Endodermal cell (in vitro differentiated cells): ENCODE measurements around the gene DDX5. TPM values are rescaled to one million over a fixed set of nuclear protein-coding genes. Genes with fewer than 3 reads are reported as not detected.

ENCODE experiments used
- DNase-seq: peaks from one replicate; pipeline ENCODE4 v3.0.0-alpha.2; 2017
- H3K27ac ChIP-seq: 2 replicates; pipeline ENCODE4 v1.5.1; 2013; ENCODE audit warnings: mild to moderate bottlenecking, low read depth, low read length, moderate library complexity
- H3K27me3 ChIP-seq: 2 replicates; pipeline ENCODE4 v1.6.1; 2013; ENCODE audit warnings: mild to moderate bottlenecking, low read length, moderate library complexity; ENCODE audit not compliant: insufficient read depth, control insufficient read depth, poor library complexity, severe bottlenecking
- H3K36me3 ChIP-seq: 2 replicates; pipeline ENCODE4 v1.7.0; 2013; ENCODE audit warnings: mild to moderate bottlenecking, low read length, moderate library complexity; ENCODE audit not compliant: control insufficient read depth, insufficient read depth
- H3K4me1 ChIP-seq: one replicate; pipeline ENCODE4 v1.7.0; 2013; ENCODE audit warnings: low read length; ENCODE audit not compliant: control insufficient read depth, insufficient read depth
- H3K4me3 ChIP-seq: 2 replicates; pipeline ENCODE4 v1.5.1; 2013; ENCODE audit warnings: mild to moderate bottlenecking, low read length, moderate library complexity
- H3K9ac ChIP-seq: 2 replicates; pipeline ENCODE4 v1.6.1; 2013; ENCODE audit warnings: mild to moderate bottlenecking, low read length, moderate library complexity; ENCODE audit not compliant: poor library complexity, severe bottlenecking; ENCODE audit errors: extremely low read depth
- H3K9me3 ChIP-seq: 2 replicates; pipeline ENCODE4 v1.6.1; 2013; ENCODE audit warnings: mild to moderate bottlenecking, low read length, moderate library complexity; ENCODE audit not compliant: control insufficient read depth
- H3K27ac Mint-ChIP-seq: 2 replicates; pipeline ENCODE4 v1.8.0; 2020; ENCODE audit warnings: mixed read lengths
- H3K27me3 Mint-ChIP-seq: 2 replicates; pipeline ENCODE4 v1.8.0; 2021; ENCODE audit warnings: mild to moderate bottlenecking, mixed read lengths; ENCODE audit not compliant: insufficient read depth
- H3K36me3 Mint-ChIP-seq: 2 replicates; pipeline ENCODE4 v1.8.0; 2020; ENCODE audit warnings: low read depth, mixed read lengths
- H3K4me1 Mint-ChIP-seq: 2 replicates; pipeline ENCODE4 v1.8.0; 2020; ENCODE audit warnings: mixed read lengths
- H3K4me3 Mint-ChIP-seq: 2 replicates; pipeline ENCODE4 v1.8.0; 2020; ENCODE audit warnings: mild to moderate bottlenecking, moderate library complexity, mixed read lengths
- H3K9me3 Mint-ChIP-seq: 2 replicates; pipeline ENCODE4 v1.8.0; 2020; ENCODE audit warnings: mild to moderate bottlenecking, mixed read lengths
- CTCF ChIP-seq: fragments of 200-600 bp; sonication (generic); conservative IDR thresholded peaks from 2 replicates; pipeline ENCODE4 v1.5.0; 2021; ENCODE audit warnings: antibody characterized with exemption, mild to moderate bottlenecking
- WGBS, 2 experiments: methylation state at CpG; one replicate each; pipeline versions ENCODE4 v1.1.5 to v1.1.7; 2013; ENCODE audit warnings: missing lambda C conversion rate in 2 of 2, mixed read lengths in 1 of 2; ENCODE audit not compliant: insufficient coverage in 1 of 2, insufficient read length in 1 of 2; 5-methylcytosine and 5-hydroxymethylcytosine counted together
- long read RNA-seq, 4 experiments: library from polyadenylated mRNA in 2 of 4; library from RNA in 1 of 4; library from capped mRNA in 1 of 4; stranded (forward) in 3 of 4; unstranded in 1 of 4; transcript quantifications; one replicate each; pipeline ENCODE4 v2.0.0, GENCODE V29; 2020 to 2021; ENCODE audit warnings: inconsistent platforms in 1 of 4
- polyA plus RNA-seq, 2 experiments: library from polyadenylated mRNA; stranded (reverse); fragments of 50-300 nt; gene quantifications; one replicate each; pipeline ENCODE4 v1.2.3, GENCODE V29; 2013
- total RNA-seq, 2 donors: library from RNA; stranded (reverse); fragmentation: NEBNext Ultra II Directional in 1 of 2; extraction: Animal tissue kit (Norgen Biotek cat#: 25700) in 1 of 2; gene quantifications; 2 replicates in 1 of 2; 3 replicates in 1 of 2; pipeline ENCODE4 v1.2.1, GENCODE V29; 2021

The DDX5 gene
- total RNA-seq, result 100 to 1,000 TPM; 687 to 894 TPM
- 855 TPM for polyA plus RNA-seq (2013, experiment 1 of 2)
- 761 TPM for polyA plus RNA-seq (2013, experiment 2 of 2)
- long read RNA-seq, experiment 1, transcript DDX5-201 (13 exons, 2,554 nt), result major isoform, 122 of 246 reads
- long read RNA-seq, experiment 1, partial matches to known transcripts, result 61 of 246 reads
- long read RNA-seq, experiment 1, other reads (novel, unspliced or antisense), result 60 of 246 reads
- long read RNA-seq, experiment 2, transcript DDX5-215 (12 exons, 3,558 nt), result minor isoform, 20 of 1,094 reads
- long read RNA-seq, experiment 2, transcript DDX5-201 (13 exons, 2,554 nt), result major isoform, 842 of 1,094 reads
- long read RNA-seq, experiment 2, partial matches to known transcripts, result 154 of 1,094 reads
- long read RNA-seq, experiment 2, other reads (novel, unspliced or antisense), result 74 of 1,094 reads
- long read RNA-seq, experiment 3, transcript DDX5-201 (13 exons, 2,554 nt), result major isoform, 3,930 of 4,824 reads
- long read RNA-seq, experiment 3, transcript DDX5-215 (12 exons, 3,558 nt), result minor isoform, 122 of 4,824 reads
- long read RNA-seq, experiment 3, partial matches to known transcripts, result 444 of 4,824 reads
- long read RNA-seq, experiment 3, other reads (novel, unspliced or antisense), result 328 of 4,824 reads
- long read RNA-seq, experiment 4, transcript DDX5-209 (4 exons, 667 nt), result minor isoform, 9 of 970 reads
- long read RNA-seq, experiment 4, transcript DDX5-201 (13 exons, 2,554 nt), result major isoform, 768 of 970 reads
- long read RNA-seq, experiment 4, partial matches to known transcripts, result 81 of 970 reads
- long read RNA-seq, experiment 4, other reads (novel, unspliced or antisense), result 109 of 970 reads

DNA sequence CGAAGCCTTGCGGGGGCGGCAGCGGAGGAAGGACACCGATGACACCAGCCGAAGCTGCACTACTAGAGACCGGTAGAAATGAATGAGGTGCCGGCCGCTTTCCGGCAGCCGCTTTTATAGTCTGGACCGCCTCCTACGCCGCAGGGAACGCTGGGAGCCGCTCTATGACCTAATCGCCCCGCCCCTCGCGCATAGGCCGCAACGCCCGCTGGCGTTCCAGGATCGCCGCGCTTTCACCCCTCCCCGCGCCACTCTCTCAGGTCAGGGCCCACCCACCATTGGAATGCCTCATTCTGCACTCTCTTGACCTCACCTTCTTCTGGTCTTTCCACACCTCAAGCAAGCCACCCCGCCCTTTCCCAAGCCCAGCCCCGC, at the start of gene DDX5:
TSS of gene DDX5 (minus strand) at position 89 of the 375 bp plus-strand sequence. CDS start 170 bp downstream, outside the sequence.
- H3K36me3 Mint-ChIP-seq, result peaks cover 71% of the 10 kb centered on the region

GRCh38 chr17:64555281-64555680, 49.2 kb upstream of the DDX5 start:
- Mint-ChIP-seq H3K27me3 (no peaks in the 10 kb centered on the region), H3K4me3 (no peak overlapping the region), H3K36me3 (peaks cover 37% of the 10 kb centered on the region), H3K4me1 (peaks cover 11% of the 10 kb centered on the region), H3K9me3 (no peaks in the 10 kb centered on the region), H3K27ac (no peak overlapping the region)
- 98 to 100% methylated on average over 2 to 4 of the region's 4 CpGs for WGBS, 2 experiments
- no peaks in the 10 kb centered on the region for H3K27me3 ChIP-seq
- no peaks in the 10 kb centered on the region for H3K4me1 ChIP-seq
- H3K9me3 ChIP-seq, result no peaks in the 10 kb centered on the region
- no peak overlapping the region for H3K9ac ChIP-seq
- H3K36me3 ChIP-seq, result peaks cover 57% of the 10 kb centered on the region
- no peak for DNase-seq
- TF ChIP-seq CTCF, result no peak
- H3K4me3 ChIP-seq, result no peak overlapping the region
- no peak overlapping the region for H3K27ac ChIP-seq

More for the DNA sequence above, at the start of gene DDX5:
- peak within 1 kb of the TSS; percentile 100 for H3K27ac Mint-ChIP-seq
- no peak for TF ChIP-seq CTCF
- Histone ChIP-seq H3K27ac (peak within 1 kb of the TSS; percentile 99), H3K36me3 (peaks cover 65% of the 10 kb centered on the region), H3K9me3 (no peaks in the 10 kb centered on the region), H3K27me3 (no peaks in the 10 kb centered on the region), H3K4me1 (peaks cover 11% of the 10 kb centered on the region), H3K4me3 (peak within 1 kb of the TSS; percentile 100), H3K9ac (peak within 1 kb of the TSS; percentile 100)
- peaks cover 38% of the 10 kb centered on the region for H3K4me1 Mint-ChIP-seq
- 0% methylated on average over 23 to 31 of the region's 31 CpGs for WGBS, 2 experiments
- no peaks in the 10 kb centered on the region for H3K27me3 Mint-ChIP-seq
- peak within 1 kb of the TSS; percentile 100 for H3K4me3 Mint-ChIP-seq
- H3K9me3 Mint-ChIP-seq, result peaks cover 3% of the 10 kb centered on the region
- peak; percentile 100 for DNase-seq

DNA sequence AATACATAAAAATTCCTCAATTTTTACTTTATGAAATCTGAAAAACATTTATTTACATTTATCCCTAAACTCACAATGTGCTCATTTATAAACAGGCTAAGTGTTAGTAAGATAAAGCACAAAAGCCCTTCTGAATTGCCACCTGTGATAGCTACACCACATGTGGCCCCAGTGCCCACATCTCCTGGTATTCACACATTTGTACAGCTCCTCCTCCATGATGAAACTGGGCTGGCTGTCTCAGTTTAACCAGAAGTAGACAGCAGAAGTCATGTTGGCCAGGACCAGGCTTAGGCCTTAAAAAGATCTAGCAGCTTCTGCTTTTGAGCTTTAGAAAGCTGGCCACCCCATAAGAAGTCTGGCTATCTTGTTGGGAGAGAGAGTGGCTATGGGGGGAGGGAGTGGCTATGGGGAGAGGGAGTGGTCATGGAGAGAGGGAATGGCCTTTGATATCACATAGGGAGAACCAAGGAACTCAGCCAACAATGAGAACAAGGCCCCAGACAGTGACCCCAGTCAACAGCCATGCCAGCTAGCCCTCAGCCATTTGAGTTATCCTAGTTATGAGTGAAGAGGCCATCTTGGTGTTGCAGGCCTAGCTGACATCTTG, 48.0 kb upstream of the DDX5 start:
- H3K4me1 Mint-ChIP-seq, result peaks cover 11% of the 10 kb centered on the region
- no peak overlapping the region for H3K4me3 Mint-ChIP-seq
- no peaks in the 10 kb centered on the region for H3K27me3 Mint-ChIP-seq
- H3K9ac ChIP-seq, result no peak overlapping the region
- no peak for TF ChIP-seq CTCF
- no peak overlapping the region for H3K27ac ChIP-seq
- H3K27me3 ChIP-seq, result no peaks in the 10 kb centered on the region
- H3K4me3 ChIP-seq, result no peak overlapping the region
- H3K9me3 ChIP-seq, result no peaks in the 10 kb centered on the region
- peak overlapping the region; percentile 26 for H3K27ac Mint-ChIP-seq
- H3K36me3 ChIP-seq, result peaks cover 65% of the 10 kb centered on the region
- peaks cover 45% of the 10 kb centered on the region for H3K36me3 Mint-ChIP-seq
- H3K9me3 Mint-ChIP-seq, result no peaks in the 10 kb centered on the region
- peak; percentile 58 for DNase-seq
- no peaks in the 10 kb centered on the region for H3K4me1 ChIP-seq
